ENCODE measurements around the gene MCOLN2.
"Not testable (repeated sequence)": the region's sequence is repeated elsewhere in the genome, so short reads cannot be mapped to it uniquely, and the experiment has no call there.

DNA sequence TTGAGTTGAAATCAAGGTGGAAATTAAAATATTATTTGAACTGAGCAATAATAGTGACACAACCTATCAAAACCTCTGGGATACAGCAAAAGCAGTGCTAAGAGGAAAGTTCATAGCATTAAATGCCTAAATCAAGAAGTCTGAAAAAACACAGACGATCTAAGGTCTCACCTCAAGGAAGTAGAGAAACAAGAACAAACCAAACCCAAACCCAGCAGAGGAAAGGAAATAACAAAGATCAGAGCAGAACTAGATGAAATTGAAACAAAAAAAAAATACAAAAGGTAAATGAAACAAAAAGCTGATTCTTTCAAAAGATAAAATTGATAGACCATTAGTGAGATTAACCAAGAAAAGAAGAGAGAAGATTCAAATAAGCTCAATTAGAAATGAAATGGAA is 8.7 kb upstream of the MCOLN2 start:
- TF ChIP-seq, protein P1, sequence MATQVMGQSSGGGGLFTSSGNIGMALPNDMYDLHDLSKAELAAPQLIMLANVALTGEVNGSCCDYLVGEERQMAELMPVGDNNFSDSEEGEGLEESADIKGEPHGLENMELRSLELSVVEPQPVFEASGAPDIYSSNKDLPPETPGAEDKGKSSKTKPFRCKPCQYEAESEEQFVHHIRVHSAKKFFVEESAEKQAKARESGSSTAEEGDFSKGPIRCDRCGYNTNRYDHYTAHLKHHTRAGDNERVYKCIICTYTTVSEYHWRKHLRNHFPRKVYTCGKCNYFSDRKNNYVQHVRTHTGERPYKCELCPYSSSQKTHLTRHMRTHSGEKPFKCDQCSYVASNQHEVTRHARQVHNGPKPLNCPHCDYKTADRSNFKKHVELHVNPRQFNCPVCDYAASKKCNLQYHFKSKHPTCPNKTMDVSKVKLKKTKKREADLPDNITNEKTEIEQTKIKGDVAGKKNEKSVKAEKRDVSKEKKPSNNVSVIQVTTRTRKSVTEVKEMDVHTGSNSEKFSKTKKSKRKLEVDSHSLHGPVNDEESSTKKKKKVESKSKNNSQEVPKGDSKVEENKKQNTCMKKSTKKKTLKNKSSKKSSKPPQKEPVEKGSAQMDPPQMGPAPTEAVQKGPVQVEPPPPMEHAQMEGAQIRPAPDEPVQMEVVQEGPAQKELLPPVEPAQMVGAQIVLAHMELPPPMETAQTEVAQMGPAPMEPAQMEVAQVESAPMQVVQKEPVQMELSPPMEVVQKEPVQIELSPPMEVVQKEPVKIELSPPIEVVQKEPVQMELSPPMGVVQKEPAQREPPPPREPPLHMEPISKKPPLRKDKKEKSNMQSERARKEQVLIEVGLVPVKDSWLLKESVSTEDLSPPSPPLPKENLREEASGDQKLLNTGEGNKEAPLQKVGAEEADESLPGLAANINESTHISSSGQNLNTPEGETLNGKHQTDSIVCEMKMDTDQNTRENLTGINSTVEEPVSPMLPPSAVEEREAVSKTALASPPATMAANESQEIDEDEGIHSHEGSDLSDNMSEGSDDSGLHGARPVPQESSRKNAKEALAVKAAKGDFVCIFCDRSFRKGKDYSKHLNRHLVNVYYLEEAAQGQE (IDR thresholded peaks at IDR 0.05), result not testable (repeated sequence)
- TF ChIP-seq, protein P2, sequence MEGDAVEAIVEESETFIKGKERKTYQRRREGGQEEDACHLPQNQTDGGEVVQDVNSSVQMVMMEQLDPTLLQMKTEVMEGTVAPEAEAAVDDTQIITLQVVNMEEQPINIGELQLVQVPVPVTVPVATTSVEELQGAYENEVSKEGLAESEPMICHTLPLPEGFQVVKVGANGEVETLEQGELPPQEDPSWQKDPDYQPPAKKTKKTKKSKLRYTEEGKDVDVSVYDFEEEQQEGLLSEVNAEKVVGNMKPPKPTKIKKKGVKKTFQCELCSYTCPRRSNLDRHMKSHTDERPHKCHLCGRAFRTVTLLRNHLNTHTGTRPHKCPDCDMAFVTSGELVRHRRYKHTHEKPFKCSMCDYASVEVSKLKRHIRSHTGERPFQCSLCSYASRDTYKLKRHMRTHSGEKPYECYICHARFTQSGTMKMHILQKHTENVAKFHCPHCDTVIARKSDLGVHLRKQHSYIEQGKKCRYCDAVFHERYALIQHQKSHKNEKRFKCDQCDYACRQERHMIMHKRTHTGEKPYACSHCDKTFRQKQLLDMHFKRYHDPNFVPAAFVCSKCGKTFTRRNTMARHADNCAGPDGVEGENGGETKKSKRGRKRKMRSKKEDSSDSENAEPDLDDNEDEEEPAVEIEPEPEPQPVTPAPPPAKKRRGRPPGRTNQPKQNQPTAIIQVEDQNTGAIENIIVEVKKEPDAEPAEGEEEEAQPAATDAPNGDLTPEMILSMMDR (IDR thresholded peaks at IDR 0.05; ENCODE audit: low read depth, low read length, missing input control), result not testable (repeated sequence)
- TF ChIP-seq RXRA (IDR thresholded peaks at IDR 0.05); RAD21 (IDR thresholded peaks at IDR 0.05); JUND (IDR thresholded peaks at IDR 0.05); TAF1 (conservative IDR thresholded peaks at IDR 0.05); SP1 (IDR thresholded peaks at IDR 0.05); FOXA1 (IDR thresholded peaks at IDR 0.05); YY1 (IDR thresholded peaks at IDR 0.05): not testable (repeated sequence)
- TF ChIP-seq, protein P3, sequence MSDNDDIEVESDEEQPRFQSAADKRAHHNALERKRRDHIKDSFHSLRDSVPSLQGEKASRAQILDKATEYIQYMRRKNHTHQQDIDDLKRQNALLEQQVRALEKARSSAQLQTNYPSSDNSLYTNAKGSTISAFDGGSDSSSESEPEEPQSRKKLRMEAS (IDR thresholded peaks at IDR 0.05), result not testable (repeated sequence)
